Activated CD8-positive, alpha-beta memory T cell treated with anti-CD3 and anti-CD28 coated beads, Interleukin-2, amount 50 U/mL, for 1 hour (primary cell): ENCODE measurements around the gene PREB.

Experiments used
- DNase-seq: peaks from one replicate; pipeline ENCODE4 v3.0.0-alpha.2; 2020; ENCODE audit errors: extremely low read depth

Gene PREB

DNA sequence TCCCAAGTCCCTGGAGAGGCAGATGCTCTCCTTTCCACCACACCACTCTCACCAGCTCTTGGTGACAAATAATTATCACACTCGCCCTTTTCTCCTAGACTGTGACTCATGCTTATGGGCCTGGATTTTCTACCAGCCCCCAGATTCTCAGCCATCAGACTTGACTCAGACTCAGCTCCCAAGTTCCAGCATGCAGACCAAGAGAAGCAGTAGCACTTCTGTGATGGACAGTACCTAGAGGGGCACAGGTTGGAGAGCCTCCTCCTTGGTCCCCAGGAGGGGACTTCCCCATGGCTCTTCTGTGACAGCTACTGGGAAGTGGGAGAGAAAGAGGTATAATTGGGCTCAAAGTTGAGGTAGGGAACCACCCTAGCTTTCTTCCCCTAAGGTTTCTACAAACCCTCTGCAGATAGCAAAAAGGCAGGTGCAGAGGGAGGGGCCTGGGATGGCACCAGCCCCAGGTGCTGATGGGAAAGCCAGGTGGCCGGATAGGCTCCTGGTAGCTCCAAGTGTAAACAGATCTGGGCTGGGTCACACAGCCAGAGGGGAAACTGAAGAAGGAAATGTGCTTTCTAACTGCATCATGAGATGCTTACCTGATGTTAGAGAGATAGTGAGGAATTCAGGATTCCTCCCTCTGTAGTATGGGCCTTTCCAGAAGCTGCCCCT is 18.5 kb upstream of the PREB start:
- DNase-seq: no peak

DNA sequence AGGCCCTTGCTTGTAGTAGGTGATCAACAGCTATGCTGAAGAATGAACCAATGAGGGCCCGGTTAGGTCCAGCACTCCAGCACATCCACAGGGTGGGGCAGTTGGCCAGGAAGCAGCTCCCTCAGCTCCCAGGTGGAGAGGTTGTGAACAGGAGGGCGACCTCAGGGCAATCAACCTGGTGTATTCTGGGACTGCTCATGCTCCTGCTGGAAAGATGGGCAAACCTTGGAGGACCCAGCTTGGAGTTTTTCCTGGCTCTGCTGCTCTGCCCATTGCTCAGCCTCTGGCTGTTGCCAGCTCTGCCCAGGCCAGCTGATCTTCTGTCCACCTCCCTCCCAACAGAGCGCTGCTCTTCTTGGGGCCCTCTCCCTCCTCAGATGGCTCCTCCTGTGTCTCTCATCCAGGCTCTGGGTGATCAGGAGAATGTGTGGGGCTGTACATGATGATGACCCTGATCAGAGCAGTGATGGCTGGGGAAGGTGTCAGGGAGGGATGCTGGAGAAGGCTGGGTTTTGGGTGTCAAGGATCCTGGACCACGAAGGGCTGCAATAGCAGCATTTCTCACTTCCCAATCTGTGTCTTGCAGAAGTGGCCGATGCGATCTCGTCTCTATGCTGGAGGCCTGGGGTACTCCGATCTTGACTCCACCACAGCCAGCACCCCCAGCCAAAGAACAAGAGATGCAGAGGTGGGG is 17.8 kb upstream of the PREB start:
- DNase-seq: no peak

DNA sequence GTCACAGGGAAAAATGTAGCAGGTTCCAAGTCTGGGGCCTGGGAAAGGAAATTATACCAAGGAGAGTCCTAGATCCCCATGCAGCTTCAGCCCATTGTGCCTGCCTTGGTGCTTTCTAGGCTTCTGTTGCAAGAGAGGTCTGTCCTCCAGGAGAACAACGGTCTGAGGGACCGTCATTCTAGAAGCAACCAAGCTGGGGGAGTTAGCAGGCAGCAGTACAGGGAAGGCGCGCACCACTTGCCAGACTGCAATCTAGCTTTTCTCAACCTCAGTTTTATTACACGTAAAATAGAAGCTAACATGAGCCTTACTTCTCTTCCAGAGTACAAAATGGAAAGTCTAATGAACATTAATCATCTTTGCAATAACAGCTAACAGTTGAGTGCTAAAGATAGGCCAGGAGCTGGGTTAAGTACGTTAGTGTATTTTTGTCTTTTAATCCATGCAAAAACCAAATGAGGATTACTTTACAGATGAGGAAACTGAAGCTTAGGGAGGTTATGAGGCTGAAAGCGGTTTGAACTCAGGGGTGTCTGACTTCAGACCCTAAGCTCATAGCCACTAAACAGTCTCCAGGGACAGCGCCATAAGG is 16.3 kb upstream of the PREB start:
- DNase-seq: no peak

DNA sequence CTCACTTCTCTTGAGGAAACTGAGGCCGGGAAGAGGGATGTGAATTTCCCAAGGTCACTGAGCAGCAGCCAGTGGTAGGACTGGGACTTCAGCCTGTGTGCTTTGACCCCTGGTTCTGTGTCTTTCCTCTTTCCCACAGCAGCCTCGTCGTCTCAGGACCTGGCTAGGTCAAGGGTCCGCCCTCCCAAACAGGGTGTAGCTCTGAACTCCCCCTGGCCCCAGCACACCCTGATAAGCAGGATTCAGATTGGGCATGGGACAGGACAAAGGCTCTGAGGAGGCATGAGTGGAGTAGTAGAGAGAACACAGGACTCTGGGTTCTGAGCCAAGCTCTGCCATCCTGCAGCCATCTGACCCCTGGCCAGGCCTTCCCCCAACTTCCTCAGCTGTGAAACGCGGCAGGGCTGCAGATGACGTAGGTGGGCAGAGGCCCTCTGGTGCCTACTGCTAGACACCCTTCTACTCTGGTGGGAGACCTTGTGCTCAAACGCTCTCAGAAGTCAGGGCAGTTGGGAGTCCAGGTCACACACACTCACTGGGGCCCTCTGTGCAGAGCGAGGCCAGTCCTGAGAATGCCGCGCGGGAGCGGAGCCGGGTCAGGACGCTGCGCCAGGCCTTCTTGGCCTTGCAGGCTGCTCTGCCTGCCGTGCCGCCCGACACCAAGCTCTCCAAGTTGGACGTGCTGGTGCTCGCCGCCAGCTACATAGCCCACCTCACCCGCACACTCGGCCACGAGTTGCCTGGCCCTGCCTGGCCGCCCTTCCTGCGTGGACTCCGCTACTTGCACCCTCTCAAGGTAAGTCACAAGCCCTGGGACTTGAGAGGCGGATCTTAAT is 15.4 kb upstream of the PREB start:
- DNase-seq: no peak

DNA sequence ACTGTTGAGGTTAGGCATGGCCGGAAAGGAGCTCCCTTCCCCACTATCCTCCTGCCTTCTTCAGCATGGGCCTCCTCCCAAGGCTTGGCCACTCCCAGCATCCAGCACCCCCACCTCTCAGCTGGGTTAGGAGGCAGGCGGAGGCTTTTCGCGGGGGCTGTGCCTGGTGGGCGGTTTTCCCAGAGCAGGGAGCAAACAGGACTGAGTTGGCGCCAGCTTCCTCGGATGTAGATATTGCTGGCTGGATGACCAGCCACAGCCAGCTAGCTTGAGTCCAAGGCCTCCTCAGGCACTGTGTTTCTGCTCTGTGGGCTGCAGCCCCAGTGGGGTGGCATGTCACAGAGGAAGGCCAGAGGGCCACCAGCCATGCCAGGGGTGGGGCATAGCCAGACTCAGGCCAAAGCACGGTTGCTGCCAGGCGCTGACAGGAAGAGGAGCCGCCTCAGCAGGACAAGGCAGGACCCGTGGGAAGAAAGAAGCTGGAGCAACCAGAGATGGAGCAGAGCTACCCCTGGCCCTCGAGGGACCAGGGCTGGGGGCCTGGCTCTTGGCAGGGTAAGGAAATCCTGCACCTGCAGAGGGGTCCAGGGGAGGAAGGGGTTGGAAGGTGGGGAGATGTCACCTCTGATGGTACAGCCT is 14.5 kb upstream of the PREB start, which contains the start of gene TCF23:
TSS of gene TCF23 (plus strand) at position 204 of the 639 bp plus-strand sequence. CDS start at position 334, 130 bp downstream.
- no peak for DNase-seq

DNA sequence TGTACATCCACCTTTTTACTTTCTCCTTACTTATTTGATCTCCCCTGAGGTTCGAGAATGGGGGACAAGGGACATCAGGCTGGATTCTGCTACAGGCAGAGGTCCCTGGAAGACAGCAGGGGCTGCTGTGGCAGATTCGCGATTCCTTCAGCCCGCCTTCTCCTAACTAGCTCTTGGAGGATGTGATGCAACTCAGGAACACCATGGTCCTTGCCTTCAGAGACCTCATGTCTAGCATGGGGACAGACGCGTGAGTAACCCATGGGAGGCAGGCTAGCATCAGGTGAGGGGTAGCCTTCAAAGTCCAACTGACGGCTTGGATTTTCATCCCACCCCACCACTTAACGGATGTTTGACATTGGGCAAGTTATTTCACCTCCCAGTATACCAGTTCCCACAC is 13.5 kb upstream of the PREB start:
- no peak for DNase-seq

DNA sequence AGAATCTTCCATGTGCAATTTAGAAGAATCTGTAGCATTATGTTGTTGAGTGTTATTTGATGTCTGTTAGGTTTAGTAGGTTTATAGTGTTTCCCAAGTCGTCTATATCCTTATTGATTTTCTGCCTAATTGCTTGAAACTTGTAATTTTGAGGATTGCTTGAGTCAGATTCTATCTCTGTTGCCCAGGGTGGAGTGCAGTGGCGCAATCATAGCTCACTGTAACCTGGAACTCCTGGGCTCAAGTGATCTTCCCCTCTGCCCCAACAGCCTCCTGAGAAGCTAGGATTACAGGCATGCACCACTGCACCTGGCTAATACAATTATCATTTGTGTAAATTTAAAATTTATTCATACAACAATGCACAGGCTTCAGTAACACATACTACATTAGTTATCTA is 11.2 kb upstream of the PREB start:
- DNase-seq: no peak

DNA sequence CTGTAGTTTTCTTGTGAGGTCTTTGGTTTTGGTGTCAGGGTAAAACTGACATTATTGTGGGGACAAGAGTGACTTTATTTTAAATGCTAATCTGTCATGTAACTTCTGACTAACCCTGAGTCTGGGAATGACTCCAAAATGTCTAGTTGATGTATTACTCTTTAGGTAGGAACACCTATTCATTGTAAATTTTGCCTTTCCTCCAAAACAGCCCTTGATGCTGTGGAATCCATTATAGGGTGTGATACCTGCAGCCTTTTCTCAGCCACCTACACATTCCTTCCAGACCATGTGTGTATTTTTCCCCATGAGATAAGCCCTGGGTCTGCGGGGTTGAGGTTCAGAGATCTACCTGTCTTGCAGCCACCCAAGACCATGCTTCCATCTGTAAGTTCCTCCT is 8.8 kb upstream of the PREB start:
- no peak for DNase-seq

DNA sequence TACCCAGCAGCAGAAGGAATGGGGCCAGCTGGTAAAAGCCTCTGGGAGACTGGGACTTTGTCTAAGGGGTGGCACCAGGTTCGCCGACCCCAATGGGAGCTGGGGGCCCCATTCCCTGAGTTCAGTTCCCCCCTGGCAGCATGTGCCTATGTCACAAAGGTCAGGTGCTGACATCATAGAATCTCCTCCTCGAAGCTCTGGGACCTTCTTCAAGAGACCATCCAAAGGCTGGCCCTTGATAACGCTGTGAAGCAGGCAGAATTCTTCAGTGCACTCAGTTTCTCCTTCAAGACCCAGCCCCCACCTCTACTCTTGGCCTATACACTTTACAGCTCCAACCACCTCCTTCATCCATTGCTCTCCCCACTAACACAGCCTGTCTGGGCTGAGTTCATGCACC is 4.9 kb upstream of the PREB start, which contains the start of gene PRR30:
TSS of gene PRR30 (minus strand) at position 101 of the 400 bp plus-strand sequence. CDS start 1,081 bp downstream, outside the sequence.
- no peak for DNase-seq

DNA sequence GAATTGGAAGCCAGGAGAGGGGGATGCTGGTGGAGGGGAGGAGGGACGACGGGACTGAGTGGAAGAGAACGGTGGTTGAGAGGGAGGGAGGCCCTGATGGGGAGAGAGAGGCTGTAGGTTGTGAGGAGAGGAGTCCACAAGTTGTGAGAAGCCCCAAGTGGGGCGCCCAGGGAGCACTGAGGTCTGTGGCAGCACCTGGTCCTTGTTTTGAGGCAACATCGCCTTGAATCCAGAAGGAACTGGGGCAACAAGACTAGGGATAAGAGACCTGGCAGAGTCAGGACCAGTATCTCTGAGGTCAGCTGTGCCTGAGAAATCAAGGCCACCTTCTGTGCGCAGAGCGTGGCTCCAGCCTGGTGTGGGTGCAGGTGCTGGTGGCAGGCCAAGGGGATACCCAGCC is 3.7 kb upstream of the PREB start:
- no peak for DNase-seq

DNA sequence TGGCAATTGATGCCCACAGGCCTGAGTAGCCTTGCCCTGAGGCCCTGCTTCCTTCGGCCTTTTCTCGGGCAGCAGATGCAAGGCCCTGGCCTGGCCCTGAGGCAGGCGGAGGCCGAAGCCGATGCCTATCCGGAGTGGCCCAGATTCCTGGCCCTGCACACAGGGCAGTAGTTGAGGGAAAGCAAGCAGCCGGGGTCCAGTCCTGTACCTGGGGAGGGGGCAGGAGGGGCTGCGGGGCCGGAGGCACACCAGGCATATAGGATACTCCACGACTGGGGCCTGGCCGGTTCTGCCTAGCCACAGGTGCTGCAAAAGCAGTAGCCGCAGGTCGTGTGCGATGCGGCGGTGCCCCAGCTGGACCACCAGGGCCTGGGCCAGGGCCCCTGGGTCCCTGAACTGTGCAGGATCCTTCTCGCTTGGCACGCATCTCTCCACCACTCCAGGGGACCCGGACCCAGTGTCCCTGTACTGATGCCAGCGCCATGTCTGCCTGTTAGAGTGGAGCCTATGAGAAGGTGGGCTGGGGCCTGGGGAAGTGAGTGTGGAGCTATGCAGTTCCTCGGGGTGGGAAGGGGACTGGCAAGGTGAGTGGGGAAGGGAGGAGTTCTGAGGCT is 3.0 kb upstream of the PREB start:
- no peak for DNase-seq

DNA sequence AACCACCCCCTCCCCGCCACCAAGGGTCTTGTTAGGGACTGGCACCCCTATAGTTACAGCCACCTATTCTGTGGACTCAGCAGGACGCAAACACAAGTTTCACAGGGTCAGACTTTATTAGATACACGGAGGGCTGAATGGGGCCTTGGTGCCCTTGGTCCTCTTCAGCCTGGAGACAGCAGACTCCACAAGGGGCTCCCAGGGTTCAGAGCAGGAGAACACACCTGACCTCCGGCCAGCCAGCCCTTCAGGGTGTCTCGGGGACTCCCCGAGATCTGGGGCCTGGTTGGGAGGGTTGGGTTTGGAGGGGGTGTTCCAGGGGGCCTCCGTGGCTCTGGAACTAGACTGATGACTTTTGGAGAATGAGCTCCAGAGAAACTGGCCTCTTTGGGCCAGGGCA is 2.3 kb upstream of the PREB start:
- DNase-seq: no peak

DNA sequence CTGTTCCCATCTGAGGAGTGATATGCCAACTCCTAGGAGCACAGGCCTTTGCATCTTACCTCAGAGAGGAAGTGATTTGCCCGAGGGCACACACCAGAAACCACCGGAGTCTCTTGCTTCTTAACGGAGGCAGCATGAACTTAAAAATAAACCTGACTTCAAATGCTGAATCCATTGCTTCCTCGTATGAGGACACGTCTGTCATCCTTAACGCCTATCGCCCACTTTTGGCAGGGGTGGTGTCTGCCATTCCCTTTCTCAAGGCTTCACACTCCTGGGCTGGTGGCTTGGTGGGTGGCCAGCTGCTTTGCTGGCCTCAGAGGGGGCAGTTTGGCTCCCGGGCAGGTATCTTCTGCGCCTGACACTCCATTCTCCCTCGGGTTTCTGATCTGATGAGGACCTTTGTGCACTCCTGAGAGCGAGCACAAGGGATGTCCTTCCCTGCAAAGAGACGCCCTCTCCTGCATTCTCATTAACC is 1.1 kb upstream of the PREB start:
- DNase-seq: no peak

DNA sequence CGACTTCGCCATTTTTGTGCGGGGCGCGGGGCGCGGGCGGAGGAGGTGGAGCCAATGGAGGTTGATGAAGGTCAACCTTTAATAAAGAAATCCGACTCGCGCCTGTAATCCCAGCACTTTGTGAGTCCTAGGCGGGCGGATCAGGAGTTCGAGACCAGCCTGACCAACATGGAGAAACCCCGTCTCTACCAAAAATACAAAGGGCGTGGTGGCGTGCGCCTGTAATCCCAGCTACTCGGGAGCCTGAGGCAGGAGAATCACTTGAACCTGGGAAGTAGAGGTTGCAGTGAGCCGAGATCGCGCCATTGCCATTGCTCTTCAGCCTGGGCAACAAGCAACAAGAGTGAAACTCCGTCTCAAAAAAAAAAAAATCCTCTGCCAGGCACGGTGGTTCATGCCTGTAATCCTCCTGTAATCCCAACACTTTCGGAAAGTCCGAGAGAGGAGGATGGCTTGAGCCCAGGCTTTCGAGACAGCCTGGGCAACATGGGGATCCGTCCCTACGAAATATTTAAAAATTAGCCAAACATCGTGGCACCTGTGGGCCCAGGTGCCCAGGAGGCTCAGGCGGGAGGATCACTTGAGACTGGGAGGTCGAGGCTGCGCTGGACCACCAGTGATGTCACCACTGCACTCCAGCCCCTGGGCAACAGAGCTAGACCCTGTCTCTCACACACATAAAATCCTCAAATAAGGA is 493 bp upstream of the PREB start:
- DNase-seq: no peak

DNA sequence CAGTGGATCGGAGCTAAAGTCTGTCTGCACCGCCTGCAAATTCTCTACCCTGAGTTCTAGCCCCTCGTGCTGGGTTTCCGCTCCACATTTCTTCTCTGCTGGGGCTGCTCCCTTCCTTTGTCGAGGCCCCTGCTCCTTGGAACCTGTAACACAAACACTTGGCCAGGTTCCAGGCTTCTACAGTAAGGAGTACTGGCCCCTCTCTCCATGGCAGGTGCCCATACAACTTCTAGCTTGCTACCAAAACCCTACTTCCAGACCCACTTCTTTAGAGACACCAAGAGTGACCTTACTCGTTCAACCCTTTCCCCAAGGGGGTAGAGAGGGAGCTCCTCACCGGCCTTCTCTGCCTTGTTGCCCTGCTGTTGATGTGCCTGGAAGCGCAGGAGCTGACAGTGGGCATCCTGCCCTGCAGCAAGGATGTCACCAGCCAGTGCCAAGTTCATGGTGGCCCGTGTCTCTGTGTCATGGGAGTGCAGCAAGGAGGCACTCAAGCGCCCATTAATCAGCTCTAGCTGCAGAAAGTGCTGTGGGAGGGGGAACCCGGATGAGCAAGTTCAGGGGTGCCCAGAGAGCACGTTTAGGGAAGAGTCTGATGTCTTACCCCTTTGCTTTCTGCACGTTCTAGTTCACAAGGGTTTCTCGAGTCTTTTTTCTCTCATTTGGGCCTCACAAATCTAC is 1.1 kb downstream of the PREB start:
- DNase-seq: no peak

DNA sequence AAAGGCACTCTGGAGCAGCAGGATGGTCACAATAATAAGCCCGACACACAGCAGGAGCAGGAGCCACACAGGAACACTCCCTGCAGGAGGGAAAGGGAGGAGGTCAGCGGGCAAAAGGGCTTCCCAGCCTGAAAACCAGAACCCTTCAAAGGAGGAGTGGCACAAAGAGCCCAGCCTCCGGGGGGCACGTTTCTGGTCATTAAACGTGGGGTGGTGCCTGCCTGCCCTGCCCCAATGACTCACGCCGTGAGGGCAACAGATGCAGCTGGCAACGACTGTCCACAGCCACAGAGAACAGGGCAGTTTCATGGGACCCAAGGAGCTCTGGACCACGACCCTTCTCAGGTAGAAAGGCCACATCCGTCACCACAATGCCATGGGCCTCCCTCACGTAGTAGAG is 3.0 kb downstream of the PREB start:
- DNase-seq: no peak

DNA sequence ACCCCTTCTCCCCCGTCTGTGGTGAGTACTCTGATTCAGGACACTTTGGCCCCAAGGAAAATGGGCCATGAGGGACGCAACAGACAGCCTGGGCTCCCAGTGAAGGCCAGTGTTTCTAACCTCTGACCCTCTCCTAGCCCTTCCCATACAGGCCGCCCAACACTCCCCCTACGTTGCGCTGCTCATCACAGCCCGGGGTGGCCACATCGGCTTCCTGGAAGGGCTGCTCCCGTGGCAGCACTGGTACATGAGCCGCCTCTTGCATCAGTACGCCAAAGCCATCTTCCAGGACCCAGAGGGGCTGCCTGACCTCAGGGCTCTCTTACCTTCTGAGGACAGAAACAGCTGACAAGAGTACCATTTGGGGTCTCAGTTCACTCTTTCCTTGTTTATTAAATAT is 4.0 kb downstream of the PREB start:
- DNase-seq: no peak

DNA sequence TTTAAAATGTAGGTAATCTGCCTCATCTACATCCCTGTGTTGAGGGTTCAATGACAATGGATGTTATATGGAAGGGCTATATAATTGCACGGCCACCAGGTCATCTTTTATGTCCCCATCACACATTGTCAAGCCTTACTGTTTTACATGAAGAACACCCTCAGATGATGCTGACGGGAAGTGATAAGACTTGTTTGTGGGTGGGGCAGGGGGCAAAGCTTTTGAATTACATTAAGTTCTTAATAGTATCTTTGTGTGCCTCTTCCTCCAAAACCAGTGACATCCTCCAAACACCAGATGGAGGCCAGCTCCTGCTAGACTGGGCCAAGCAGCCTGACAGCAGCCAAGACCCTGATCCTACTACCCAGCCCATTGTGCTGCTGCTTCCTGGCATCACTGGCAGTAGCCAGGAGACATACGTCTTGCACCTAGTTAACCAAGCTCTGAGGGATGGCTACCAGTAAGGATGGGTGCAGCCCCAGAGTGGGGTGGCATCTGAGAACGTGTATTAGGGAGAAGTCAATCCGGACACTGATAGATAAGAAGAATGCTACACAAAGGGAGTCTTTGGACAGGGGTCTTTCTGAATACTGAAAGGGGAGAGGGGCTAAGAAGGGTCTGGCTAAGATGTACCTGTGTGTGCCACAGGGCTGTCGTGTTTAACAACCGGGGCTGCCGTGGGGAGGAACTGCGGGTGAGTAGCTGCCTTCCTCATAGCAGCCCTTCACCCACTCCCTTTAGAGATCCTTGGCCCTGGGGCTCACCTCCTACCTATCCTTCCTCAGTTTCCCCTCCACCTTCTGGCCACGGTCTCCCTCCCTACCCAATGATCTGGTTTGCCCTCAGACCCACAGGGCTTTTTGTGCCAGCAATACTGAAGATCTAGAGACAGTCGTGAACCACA is 5.5 kb downstream of the PREB start:
- no peak for DNase-seq
